ENCODE measurements around the gene C10orf120. TPM values are rescaled to one million over a fixed set of nuclear protein-coding genes. Genes with fewer than 3 reads are reported as not detected.

C10orf120 gene
- total and polyA plus RNA-seq, 8 donors: not detected

- H3K4me3 ChIP-seq: no peak overlapping the region
- 76 to 87% (median 83%) methylated on average over 9 of the region's 9 CpGs for WGBS, 5 donors
- H3K9me3 ChIP-seq: no peaks in the 10 kb centered on the region
- no peak for TF ChIP-seq EP300 (IDR thresholded peaks at IDR 0.05)
- no peak for TF ChIP-seq POLR2AphosphoS5 (IDR thresholded peaks at IDR 0.05)
- no peak for TF ChIP-seq POLR2A (IDR thresholded peaks at IDR 0.05)
- no peak for TF ChIP-seq CTCF (IDR thresholded peaks at IDR 0.05)
- H3K4me1 ChIP-seq: no peaks in the 10 kb centered on the region
- DNase-seq: no peak
- H3K36me3 ChIP-seq: no peaks in the 10 kb centered on the region
- H3K27me3 ChIP-seq: peaks cover 0 to 62% (median 0%) of the 10 kb centered on the region in 3 donors
- no peak overlapping the region for H3K27ac ChIP-seq
- intact Hi-C loops (cut with DNase I; ENCODE audit: low total_unique reads): no loop called here
Observed at GRCh38 chr10:122729126-122729525, 29.5 kb upstream of the C10orf120 start.

- H3K9me3 ChIP-seq: no peaks in the 10 kb centered on the region
- no peaks in the 10 kb centered on the region for H3K4me1 ChIP-seq
- H3K4me3 ChIP-seq: no peak overlapping the region
- no peak overlapping the region for H3K27ac ChIP-seq
- H3K36me3 ChIP-seq: no peaks in the 10 kb centered on the region
- intact Hi-C loops (cut with DNase I; ENCODE audit: low total_unique reads): no loop called here
- WGBS, 5 donors: 50 to 76% (median 58%) methylated on average over 5 of the region's 5 CpGs
- TF ChIP-seq EP300 (IDR thresholded peaks at IDR 0.05) (no peak), POLR2A (IDR thresholded peaks at IDR 0.05) (no peak), CTCF (IDR thresholded peaks at IDR 0.05) (no peak), POLR2AphosphoS5 (IDR thresholded peaks at IDR 0.05) (no peak)
- H3K27me3 ChIP-seq: peaks cover 0 to 60% (median 0%) of the 10 kb centered on the region in 3 donors
- DNase-seq: no peak
Observed at GRCh38 chr10:122727426-122727825, 27.8 kb upstream of the C10orf120 start.

- intact Hi-C loops (cut with DNase I; ENCODE audit: low total_unique reads): no loop called here
Observed at GRCh38 chr10:122725768-122726167, 26.1 kb upstream of the C10orf120 start.

GRCh38 chr10:122725006-122725405 lies 25.4 kb upstream of the C10orf120 start:
- no peak for DNase-seq
- Histone ChIP-seq H3K4me3 (no peak overlapping the region), H3K27me3 (peaks cover 0 to 48% (median 0%) of the 10 kb centered on the region in 3 donors), H3K27ac (no peak overlapping the region), H3K36me3 (no peaks in the 10 kb centered on the region), H3K4me1 (no peaks in the 10 kb centered on the region), H3K9me3 (no peaks in the 10 kb centered on the region)
- intact Hi-C loops (cut with DNase I; ENCODE audit: low total_unique reads): no loop called here
- TF ChIP-seq POLR2AphosphoS5 (IDR thresholded peaks at IDR 0.05): no peak
- TF ChIP-seq POLR2A (IDR thresholded peaks at IDR 0.05): no peak
- TF ChIP-seq EP300 (IDR thresholded peaks at IDR 0.05): no peak
- TF ChIP-seq CTCF (IDR thresholded peaks at IDR 0.05): no peak
- WGBS, 5 donors: 86 to 98% (median 86%) methylated on average over 1 of the region's 1 CpG

More at GRCh38 chr10:122725768-122726167, 26.1 kb upstream of the C10orf120 start:
- 47 to 51% (median 51%) methylated on average over 5 of the region's 5 CpGs for WGBS, 5 donors
- H3K4me1 ChIP-seq: no peaks in the 10 kb centered on the region
- TF ChIP-seq EP300 (IDR thresholded peaks at IDR 0.05) (no peak), CTCF (IDR thresholded peaks at IDR 0.05) (no peak), POLR2AphosphoS5 (IDR thresholded peaks at IDR 0.05) (no peak), POLR2A (IDR thresholded peaks at IDR 0.05) (no peak)
- no peak overlapping the region for H3K4me3 ChIP-seq
- no peaks in the 10 kb centered on the region for H3K36me3 ChIP-seq
- H3K9me3 ChIP-seq: no peaks in the 10 kb centered on the region
- peaks cover 0 to 53% (median 0%) of the 10 kb centered on the region in 3 donors for H3K27me3 ChIP-seq
- no peak overlapping the region for H3K27ac ChIP-seq
- DNase-seq: no peak
